GM19025 (cell line): Measurements from ENCODE around the gene MAGEF1.
A peak's percentile ranks its signal among the peaks of the same experiment; 100 is the strongest.

Experiments used
- ATAC-seq: cut with Tn5 transposase; IDR thresholded peaks from one replicate; pipeline ENCODE4 v1.9.1; 2021; ENCODE audit warnings: mild to moderate bottlenecking, low read depth, moderate library complexity; ENCODE audit not compliant: unreplicated experiment

MAGEF1 gene, protein sequence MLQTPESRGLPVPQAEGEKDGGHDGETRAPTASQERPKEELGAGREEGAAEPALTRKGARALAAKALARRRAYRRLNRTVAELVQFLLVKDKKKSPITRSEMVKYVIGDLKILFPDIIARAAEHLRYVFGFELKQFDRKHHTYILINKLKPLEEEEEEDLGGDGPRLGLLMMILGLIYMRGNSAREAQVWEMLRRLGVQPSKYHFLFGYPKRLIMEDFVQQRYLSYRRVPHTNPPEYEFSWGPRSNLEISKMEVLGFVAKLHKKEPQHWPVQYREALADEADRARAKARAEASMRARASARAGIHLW

GRCh38 chr3:184711493-184712247, at the start of gene MAGEF1:
Gene MAGEF1, minus strand, starts transcription at chr3:184712064. Its CDS starts 243 bp downstream, at chr3:184711821.
- ATAC-seq = peak; percentile 77

DNA sequence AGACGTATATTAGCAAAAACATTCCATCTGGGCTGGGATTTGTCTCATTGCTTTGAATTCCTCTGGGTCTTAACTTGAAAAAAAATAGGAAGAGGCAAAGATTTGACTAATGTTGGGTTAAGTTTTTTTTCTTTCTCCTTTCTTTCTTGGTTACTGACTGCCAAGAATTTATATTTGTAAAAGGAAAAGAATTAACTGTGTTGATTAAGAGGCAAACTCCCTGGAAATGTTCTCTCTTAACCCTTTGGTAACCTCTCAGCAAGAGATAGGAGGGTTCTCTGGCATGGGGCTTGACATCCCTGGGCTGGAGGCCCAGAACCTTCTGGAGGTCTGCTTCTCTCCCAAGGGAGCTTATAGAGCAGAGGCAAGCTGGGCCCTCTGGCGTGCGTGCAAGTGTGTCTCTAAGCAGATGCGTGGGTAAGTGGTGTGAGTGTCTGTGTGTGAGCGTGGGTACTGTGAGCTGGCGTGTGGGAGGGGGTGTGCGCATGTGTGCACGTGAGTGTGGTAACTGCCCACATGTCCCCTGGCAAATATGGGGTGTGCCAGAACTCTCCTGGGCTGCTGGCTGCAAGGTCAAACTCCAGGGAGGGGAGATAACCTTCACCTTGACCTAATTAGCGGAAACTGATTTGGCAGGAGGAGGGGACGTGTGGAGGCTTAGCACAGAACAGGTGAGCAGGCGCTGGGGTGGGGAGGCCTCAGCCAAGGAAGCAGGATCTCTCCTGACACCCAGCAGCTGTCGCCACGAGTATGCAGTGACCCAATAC, 49.4 kb upstream of the MAGEF1 start:
- no peak for ATAC-seq

DNA sequence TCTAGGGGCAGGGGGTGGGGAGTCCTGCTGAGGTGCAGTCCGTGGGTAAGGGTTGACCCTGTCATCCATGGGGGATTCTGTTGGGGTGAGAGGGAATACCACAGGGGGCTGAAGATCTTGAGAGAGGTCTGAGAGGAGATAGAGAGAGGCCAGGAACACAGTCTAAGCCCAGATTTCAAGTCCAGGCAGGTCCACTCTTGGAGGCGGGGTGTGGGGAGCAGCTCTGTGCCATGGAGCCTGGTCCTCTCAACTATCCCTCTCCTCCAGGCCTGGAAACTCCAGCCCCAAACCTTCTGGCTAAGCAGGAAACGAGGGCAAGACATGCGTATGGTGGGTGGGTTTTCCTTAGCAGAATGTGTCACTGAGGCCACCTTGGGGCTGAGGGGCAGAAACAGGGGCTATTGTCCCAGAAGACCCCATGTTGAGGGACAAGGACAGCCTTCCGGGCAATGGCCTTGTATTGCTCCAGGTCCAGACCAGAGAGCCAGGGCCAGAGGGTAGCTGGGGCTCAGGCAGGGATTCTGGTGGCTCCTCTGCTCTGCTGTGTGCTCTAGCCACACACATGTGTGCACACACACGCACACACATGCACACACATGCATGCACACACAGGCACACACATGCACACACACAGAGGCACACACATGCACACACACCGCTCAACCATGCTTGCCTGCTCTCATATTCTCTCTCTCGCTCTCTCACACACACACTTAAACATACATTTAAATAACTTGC, 48.6 kb upstream of the MAGEF1 start:
- ATAC-seq = no peak

DNA sequence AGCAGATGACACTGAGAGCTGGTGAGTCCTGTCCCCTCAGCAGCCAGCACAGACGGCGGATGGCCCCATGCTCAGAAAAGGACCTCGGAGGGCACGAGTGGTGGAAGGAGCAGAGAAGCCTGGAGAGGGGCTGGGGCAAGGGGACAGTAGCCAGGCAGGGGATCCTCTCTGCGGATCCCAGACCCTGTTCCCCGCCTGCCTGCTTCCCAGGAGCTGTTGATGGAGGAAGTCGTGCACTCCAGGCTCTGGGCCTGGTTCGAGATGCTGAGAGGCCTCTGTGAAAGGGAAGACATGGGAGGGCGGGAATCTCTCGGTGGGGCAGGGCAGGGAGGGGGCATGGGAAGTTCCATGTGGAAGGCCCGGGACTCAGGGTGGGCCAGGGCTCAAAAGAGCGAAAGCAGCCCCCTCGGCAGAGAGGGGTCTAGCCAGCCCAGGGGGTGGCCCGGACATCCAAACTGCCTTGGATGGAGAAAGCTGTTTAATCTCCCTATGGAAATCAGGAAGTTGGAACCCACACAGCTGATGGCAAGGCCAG, 47.9 kb upstream of the MAGEF1 start:
- ATAC-seq = no peak

GRCh38 chr3:184758056-184758455, 46.2 kb upstream of the MAGEF1 start:
- ATAC-seq = no peak

DNA sequence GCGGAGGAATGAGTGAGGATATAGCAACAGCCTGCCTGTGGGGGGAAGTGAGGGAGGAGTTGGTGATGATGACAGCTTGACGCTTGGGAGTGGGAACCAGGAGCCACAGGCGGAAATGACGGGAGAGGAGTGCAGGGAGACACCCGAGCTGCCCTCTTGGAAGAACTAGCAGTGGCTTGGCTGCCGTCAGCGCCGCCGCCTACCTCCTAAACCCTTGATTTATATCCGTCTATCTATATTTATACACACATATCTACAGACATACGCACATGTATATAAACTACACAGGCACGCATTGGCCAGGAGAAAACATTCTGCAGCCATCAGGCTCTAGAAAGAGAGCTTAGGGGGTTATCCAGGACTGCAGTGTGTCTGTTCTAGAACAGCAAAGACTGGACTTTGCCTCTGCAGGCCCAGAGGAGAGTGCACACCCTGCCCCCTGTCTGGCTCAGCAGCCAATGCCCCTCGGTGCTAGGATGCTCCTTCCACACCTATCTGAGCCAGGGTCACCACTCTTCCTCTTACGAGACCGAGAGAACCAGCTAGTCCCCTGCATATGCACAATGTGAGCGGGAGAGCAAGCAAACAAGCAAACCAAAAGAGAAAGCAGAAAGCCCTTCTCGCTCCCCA, 45.3 kb upstream of the MAGEF1 start:
- no peak for ATAC-seq

- ATAC-seq = no peak
Observed at GRCh38 chr3:184756151-184757021, 44.5 kb upstream of the MAGEF1 start.

GRCh38 chr3:184755315-184755731, 43.5 kb upstream of the MAGEF1 start:
- no peak for ATAC-seq

- ATAC-seq = no peak
Observed at GRCh38 chr3:184752361-184752760, 40.5 kb upstream of the MAGEF1 start.

- ATAC-seq = no peak
Observed at GRCh38 chr3:184751204-184752040, 39.6 kb upstream of the MAGEF1 start.

- no peak for ATAC-seq
Observed at GRCh38 chr3:184750349-184751083, 38.7 kb upstream of the MAGEF1 start.

GRCh38 chr3:184749168-184749744, 37.4 kb upstream of the MAGEF1 start:
- no peak for ATAC-seq

GRCh38 chr3:184748219-184749135, 36.6 kb upstream of the MAGEF1 start:
- peak; percentile 69 for ATAC-seq

- no peak for ATAC-seq
Observed at GRCh38 chr3:184746131-184747120, 34.6 kb upstream of the MAGEF1 start.

GRCh38 chr3:184745526-184745925, 33.7 kb upstream of the MAGEF1 start:
- no peak for ATAC-seq
